Transverse colon (tissue), 4 donors: Measurements from ENCODE around the gene C6orf163. TPM values are rescaled to one million over a fixed set of nuclear protein-coding genes. Genes with fewer than 3 reads are reported as not detected.

ENCODE experiments used
- DNase-seq: peaks from one replicate; pipeline ENCODE4 v3.0.0-alpha.2; 2019
- H3K27ac ChIP-seq, 4 donors: fragments of 200-600 bp; sonication (generic); 2 replicates each; pipeline ENCODE4 v1.5.1; 2016 to 2018; ENCODE audit warnings: inconsistent platforms in 4 of 4
- H3K27me3 ChIP-seq: fragments of 200-600 bp; sonication (generic); 2 replicates; pipeline ENCODE4 v1.5.1; 2017; ENCODE audit warnings: inconsistent platforms
- H3K36me3 ChIP-seq, 4 donors: fragments of 200-600 bp; sonication (generic); 2 replicates each; pipeline ENCODE4 v1.5.1; 2017 to 2019; ENCODE audit warnings: inconsistent platforms in 4 of 4
- H3K4me1 ChIP-seq, 4 donors: fragments of 200-600 bp; sonication (generic); 2 replicates each; pipeline ENCODE4 v1.5.1; 2017 to 2020; ENCODE audit warnings: inconsistent platforms in 4 of 4
- H3K4me3 ChIP-seq, 4 donors: fragments of 200-600 bp; sonication (generic); 1 replicate in 1 of 4; 2 replicates in 3 of 4; pipeline versions ENCODE4 v1.5.1 to v1.6.1; 2017 to 2019; ENCODE audit warnings: inconsistent platforms in 4 of 4
- H3K9me3 ChIP-seq, 2 donors: fragments of 200-600 bp; sonication (generic); 2 replicates each; pipeline ENCODE4 v1.5.1; 2017 to 2019; ENCODE audit warnings: inconsistent platforms in 2 of 2
- EP300 ChIP-seq: sonication (generic); formaldehyde crosslinking; IDR thresholded peaks from one replicate; pipeline ENCODE4 v1.6.1; 2017; ENCODE audit warnings: antibody characterized with exemption, low read depth
- POLR2A ChIP-seq: fragments of 450-650 bp; IDR thresholded peaks from one replicate; pipeline ENCODE4 v1.6.1; 2016; ENCODE audit warnings: antibody characterized with exemption, mild to moderate bottlenecking, moderate library complexity
- POLR2AphosphoS5 ChIP-seq, 3 donors: sonication (generic); formaldehyde crosslinking; IDR thresholded peaks; one replicate each; pipeline ENCODE4 v1.6.1; 2016; ENCODE audit warnings: antibody characterized with exemption in 3 of 3
- WGBS, 2 donors: methylation state at CpG; one replicate each; pipeline ENCODE4 v1.1.5; 2018; ENCODE audit warnings: low coverage in 1 of 2; 5-methylcytosine and 5-hydroxymethylcytosine counted together
- in situ Hi-C, 4 donors: fragments of 200-750 bp; cut with MboI; loops; one replicate each; pipeline versions ENCODE4 v1.15.0 to v1.15.1; 2017; ENCODE audit warnings: low sequenced_read_pairs in 3 of 4, low pct_ligation_motif_present in 1 of 4, low pct_unique_long_range_greater_than_20kb in 1 of 4
- intact Hi-C: fragments of 100-400 bp; cut with DNase I; formaldehyde crosslinking; loops from one replicate; pipeline ENCODE4 v1.15.1; 2023; ENCODE audit warnings: low total_unique reads
- total RNA-seq, 4 donors: library from RNA; depleted of rRNA; stranded (reverse); fragments of >200 nt; gene quantifications; one replicate each; pipeline ENCODE4 v1.1.0, GENCODE V29; 2016
- TF ChIP-seq, protein P1 (sequence below), 5 experiments: fragments of 200-600 bp in 3 of 5; fragments of 450-650 bp in 2 of 5; sonication (generic) in 3 of 5; IDR thresholded peaks; 1 replicate in 2 of 5; 2 replicates in 3 of 5; pipeline ENCODE4 v1.5.1; 2016 to 2017; ENCODE audit warnings: antibody characterized with exemption in 5 of 5, inconsistent platforms in 3 of 5, mild to moderate bottlenecking in 2 of 5, moderate library complexity in 1 of 5

C6orf163 gene
- total RNA-seq, 4 donors from 2014 or later, result 3.0 to 14.4 (median 6.6) TPM

DNA sequence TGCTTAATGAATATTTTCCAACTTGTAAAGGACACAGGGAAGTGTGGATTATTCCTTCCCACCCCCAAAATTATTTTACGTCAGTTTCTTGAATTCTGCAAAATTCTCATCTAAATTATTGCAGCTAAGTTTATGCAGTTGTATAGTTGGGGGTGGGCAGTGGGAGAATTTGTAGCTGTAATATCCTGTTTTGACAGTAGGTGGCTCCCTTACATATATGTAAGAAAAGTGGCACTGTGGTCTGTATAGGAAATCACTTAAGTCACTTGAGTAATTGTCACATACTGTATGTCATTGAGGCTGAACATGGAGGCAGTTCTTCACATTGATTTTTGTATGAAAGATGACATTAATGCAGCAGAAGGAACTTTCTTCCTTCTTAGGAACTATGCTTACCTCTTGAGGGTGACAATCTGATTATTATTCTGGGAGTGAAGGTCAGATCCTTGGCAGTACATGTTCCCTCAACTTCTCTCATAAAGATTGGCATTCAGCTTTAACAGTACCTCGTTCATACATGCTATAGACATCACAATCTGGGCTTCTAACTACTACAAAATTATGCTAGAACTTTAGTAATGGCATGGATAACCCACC, 48.5 kb downstream of the C6orf163 start:
- Histone ChIP-seq H3K4me3 (no peak overlapping the region), H3K4me1 (no peaks in the 10 kb centered on the region), H3K36me3 (no peaks in the 10 kb centered on the region), H3K27ac (no peak overlapping the region), H3K27me3 (no peaks in the 10 kb centered on the region), H3K9me3 (no peaks in the 10 kb centered on the region)
- TF ChIP-seq, protein P1, sequence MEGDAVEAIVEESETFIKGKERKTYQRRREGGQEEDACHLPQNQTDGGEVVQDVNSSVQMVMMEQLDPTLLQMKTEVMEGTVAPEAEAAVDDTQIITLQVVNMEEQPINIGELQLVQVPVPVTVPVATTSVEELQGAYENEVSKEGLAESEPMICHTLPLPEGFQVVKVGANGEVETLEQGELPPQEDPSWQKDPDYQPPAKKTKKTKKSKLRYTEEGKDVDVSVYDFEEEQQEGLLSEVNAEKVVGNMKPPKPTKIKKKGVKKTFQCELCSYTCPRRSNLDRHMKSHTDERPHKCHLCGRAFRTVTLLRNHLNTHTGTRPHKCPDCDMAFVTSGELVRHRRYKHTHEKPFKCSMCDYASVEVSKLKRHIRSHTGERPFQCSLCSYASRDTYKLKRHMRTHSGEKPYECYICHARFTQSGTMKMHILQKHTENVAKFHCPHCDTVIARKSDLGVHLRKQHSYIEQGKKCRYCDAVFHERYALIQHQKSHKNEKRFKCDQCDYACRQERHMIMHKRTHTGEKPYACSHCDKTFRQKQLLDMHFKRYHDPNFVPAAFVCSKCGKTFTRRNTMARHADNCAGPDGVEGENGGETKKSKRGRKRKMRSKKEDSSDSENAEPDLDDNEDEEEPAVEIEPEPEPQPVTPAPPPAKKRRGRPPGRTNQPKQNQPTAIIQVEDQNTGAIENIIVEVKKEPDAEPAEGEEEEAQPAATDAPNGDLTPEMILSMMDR (IDR thresholded peaks at IDR 0.05), result peak; percentile 71 to 80 (median 79)
- TF ChIP-seq POLR2AphosphoS5 (IDR thresholded peaks at IDR 0.05), result no peak
- DNase-seq, result no peak
- in situ Hi-C loops (no loop called here), intact Hi-C loops (no loop called here)
- 5 to 12% methylated on average over 2 of the region's 2 CpGs for WGBS, 2 donors

DNA sequence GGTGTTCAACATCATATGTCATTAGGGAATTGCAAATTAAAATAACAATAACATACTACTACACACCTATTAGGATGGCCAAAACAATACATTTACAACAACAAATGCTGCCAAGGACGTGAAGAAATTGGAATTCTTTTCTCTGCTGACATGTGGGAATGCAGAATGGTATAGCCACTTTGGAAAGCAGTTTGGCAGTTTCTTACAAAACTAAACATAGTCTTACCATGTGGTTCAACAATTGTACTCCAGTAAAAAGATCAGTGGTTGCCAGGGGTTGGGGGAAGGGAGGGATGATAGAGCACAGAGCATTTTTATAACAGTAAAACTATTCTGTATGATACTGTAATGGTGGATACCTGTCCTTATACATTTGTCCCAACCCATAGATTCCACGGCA, 50.8 kb downstream of the C6orf163 start:
- Histone ChIP-seq H3K27ac (no peak overlapping the region), H3K9me3 (no peaks in the 10 kb centered on the region), H3K36me3 (no peaks in the 10 kb centered on the region), H3K4me3 (no peak overlapping the region), H3K27me3 (no peaks in the 10 kb centered on the region), H3K4me1 (no peaks in the 10 kb centered on the region)
- WGBS, 2 donors, result 74 to 78% methylated on average over 2 of the region's 2 CpGs
- intact Hi-C loops (no loop called here), in situ Hi-C loops (no loop called here)
- DNase-seq, result no peak
- TF ChIP-seq, protein P1 (IDR thresholded peaks at IDR 0.05), result no peak
- no peak for TF ChIP-seq EP300
- TF ChIP-seq POLR2A, result no peak
- TF ChIP-seq POLR2AphosphoS5 (IDR thresholded peaks at IDR 0.05), result no peak

DNA sequence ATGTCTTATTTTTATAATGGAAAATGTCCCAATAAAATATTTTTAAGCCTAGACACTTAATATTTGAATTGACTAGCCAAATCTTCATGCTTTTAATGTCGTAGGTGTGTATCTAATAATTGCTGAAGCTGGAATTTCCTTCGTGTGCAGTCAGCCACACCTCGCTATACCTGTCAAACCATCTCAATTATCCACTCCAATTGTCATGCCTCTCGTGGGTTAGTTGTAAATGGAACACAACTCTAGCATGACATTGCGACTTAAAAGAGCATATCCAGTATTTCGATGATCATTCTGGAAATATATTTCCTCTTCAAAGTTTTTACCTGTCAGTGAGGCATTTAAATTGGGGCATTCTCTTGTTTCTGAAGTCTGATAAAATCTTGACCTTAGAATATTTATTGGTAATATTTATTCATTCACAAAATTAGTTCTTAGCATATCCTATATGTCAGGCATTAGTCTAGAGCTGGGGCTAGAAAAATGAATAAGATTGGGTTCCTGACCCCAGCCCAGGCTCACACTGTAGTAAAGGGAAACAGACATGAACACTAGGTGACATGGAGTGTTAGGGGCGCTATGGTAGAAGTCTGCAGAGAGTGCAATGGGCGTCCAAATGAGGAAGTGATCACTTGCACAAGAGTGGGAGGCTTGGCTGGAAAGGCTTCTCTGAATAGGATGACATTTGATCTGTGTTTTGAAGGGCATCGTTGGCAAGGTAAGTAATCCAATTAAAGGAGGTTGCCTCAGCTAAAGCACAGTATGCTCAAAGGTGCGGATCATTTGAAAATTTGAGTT, 52.2 kb downstream of the C6orf163 start:
- Histone ChIP-seq H3K4me1 (no peaks in the 10 kb centered on the region), H3K36me3 (no peaks in the 10 kb centered on the region), H3K27me3 (no peaks in the 10 kb centered on the region), H3K9me3 (no peaks in the 10 kb centered on the region), H3K27ac (no peak overlapping the region), H3K4me3 (no peak overlapping the region)
- WGBS, 2 donors, result 72 to 78% methylated on average over 10 of the region's 10 CpGs
- in situ Hi-C loops, result no loop called here
- no peak for DNase-seq
- TF ChIP-seq POLR2A, result no peak
- TF ChIP-seq, protein P1 (IDR thresholded peaks at IDR 0.05), result no peak
- no peak for TF ChIP-seq POLR2AphosphoS5 (IDR thresholded peaks at IDR 0.05)
- TF ChIP-seq EP300, result no peak
- intact Hi-C loops, result no loop called here

DNA sequence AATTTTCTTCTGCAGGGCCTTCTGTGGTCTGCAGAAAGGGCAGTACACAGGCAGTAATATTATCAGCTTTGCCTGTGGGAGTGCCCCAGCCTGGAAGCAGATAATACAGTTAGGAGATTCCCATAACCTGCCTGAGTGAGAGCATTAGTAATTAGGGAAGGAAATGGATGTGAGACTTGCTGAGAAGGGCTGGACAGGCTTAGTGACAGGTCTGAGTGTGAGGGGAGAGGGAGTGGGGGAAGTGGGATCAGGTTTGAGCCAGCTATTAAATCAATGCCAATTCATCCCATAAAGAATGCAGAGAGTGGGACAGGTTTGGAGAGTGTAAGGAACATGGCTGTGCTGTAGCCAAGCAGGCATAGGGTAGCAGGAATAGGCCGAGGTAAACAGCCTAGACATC, 53.0 kb downstream of the C6orf163 start:
- in situ Hi-C loops (no loop called here), intact Hi-C loops (no loop called here)
- Histone ChIP-seq H3K27ac (no peak overlapping the region), H3K9me3 (no peaks in the 10 kb centered on the region), H3K4me1 (no peaks in the 10 kb centered on the region), H3K36me3 (no peaks in the 10 kb centered on the region), H3K27me3 (no peaks in the 10 kb centered on the region), H3K4me3 (no peak overlapping the region)
- WGBS, 2 donors, result 77% methylated on average over 1 of the region's 1 CpG; no CpG with 5 or more reads in 1 of the 2 donors
- no peak for DNase-seq
- no peak for TF ChIP-seq EP300
- TF ChIP-seq, protein P1 (IDR thresholded peaks at IDR 0.05), result no peak
- TF ChIP-seq POLR2AphosphoS5 (IDR thresholded peaks at IDR 0.05), result no peak
- TF ChIP-seq POLR2A, result no peak
